ENCODE data around the gene CHODL. TPM values are rescaled to one million over a fixed set of nuclear protein-coding genes. Genes with fewer than 3 reads are reported as not detected.

Gene CHODL
- total RNA-seq, 1 experiment from 2014 or later: 0.44 TPM

GRCh38 chr21:18265944-18266343, 21.3 kb downstream of the CHODL start:
- Histone ChIP-seq H3F3A (ENCODE audit: insufficient read depth, low read depth) (no peaks in the 10 kb centered on the region), H2AFZ (no peak overlapping the region), H3K4me3 (no peak overlapping the region), H3K4me1 (replicated peaks; ENCODE audit: insufficient read depth) (no peaks in the 10 kb centered on the region), H3K27ac (no peak overlapping the region), H3K9me2 (ENCODE audit: insufficient read depth) (no peaks in the 10 kb centered on the region), H3K79me2 (ENCODE audit: low read depth) (no peaks in the 10 kb centered on the region), H3K9me3 (ENCODE audit: insufficient read depth, low read depth) (no peaks in the 10 kb centered on the region), H3K4me2 (no peak overlapping the region), H3K36me3 (ENCODE audit: low read depth) (no peaks in the 10 kb centered on the region), H3K27me3 (ENCODE audit: insufficient read depth, low read depth) (no peaks in the 10 kb centered on the region), H4K20me1 (ENCODE audit: insufficient read depth) (no peaks in the 10 kb centered on the region)
- ChIA-PET CTCF (no interaction called here), POLR2A (ENCODE audit: unreplicated experiment) (no interaction called here)
- TF ChIP-seq, protein P1, sequence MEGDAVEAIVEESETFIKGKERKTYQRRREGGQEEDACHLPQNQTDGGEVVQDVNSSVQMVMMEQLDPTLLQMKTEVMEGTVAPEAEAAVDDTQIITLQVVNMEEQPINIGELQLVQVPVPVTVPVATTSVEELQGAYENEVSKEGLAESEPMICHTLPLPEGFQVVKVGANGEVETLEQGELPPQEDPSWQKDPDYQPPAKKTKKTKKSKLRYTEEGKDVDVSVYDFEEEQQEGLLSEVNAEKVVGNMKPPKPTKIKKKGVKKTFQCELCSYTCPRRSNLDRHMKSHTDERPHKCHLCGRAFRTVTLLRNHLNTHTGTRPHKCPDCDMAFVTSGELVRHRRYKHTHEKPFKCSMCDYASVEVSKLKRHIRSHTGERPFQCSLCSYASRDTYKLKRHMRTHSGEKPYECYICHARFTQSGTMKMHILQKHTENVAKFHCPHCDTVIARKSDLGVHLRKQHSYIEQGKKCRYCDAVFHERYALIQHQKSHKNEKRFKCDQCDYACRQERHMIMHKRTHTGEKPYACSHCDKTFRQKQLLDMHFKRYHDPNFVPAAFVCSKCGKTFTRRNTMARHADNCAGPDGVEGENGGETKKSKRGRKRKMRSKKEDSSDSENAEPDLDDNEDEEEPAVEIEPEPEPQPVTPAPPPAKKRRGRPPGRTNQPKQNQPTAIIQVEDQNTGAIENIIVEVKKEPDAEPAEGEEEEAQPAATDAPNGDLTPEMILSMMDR (conservative IDR thresholded peaks at IDR 0.05): no peak
- TF ChIP-seq EZH2 (IDR thresholded peaks at IDR 0.05; ENCODE audit: low read depth): no peak
- no TSS peak for BruUV-seq (replicated peaks)
- intact Hi-C loops (cut with micrococcal nuclease; ENCODE audit: unreplicated experiment): no loop called here
- DNase-seq: no peak

- no peaks in the 10 kb centered on the region for H3K79me2 ChIP-seq (ENCODE audit: low read depth)
- no TSS peak for BruUV-seq (replicated peaks)
- no peaks in the 10 kb centered on the region for H3K36me3 ChIP-seq (ENCODE audit: low read depth)
- TF ChIP-seq EZH2 (IDR thresholded peaks at IDR 0.05; ENCODE audit: low read depth): no peak
- TF ChIP-seq, protein P1 (conservative IDR thresholded peaks at IDR 0.05): no peak
- H4K20me1 ChIP-seq (ENCODE audit: insufficient read depth): no peaks in the 10 kb centered on the region
- no peak overlapping the region for H2AFZ ChIP-seq
- CTCF ChIA-PET: interaction anchor here (0.9 kb wide), 1 partner anchor 227 kb away, joined by 3 read pairs; no protein-coding TSS in a partner anchor
- no peaks in the 10 kb centered on the region for H3K27me3 ChIP-seq (ENCODE audit: insufficient read depth, low read depth)
- no peak overlapping the region for H3K4me3 ChIP-seq
- H3K9me3 ChIP-seq (ENCODE audit: insufficient read depth, low read depth): no peaks in the 10 kb centered on the region
- H3K9me2 ChIP-seq (ENCODE audit: insufficient read depth): no peaks in the 10 kb centered on the region
- no peaks in the 10 kb centered on the region for H3F3A ChIP-seq (ENCODE audit: insufficient read depth, low read depth)
- H3K4me2 ChIP-seq: no peak overlapping the region
- intact Hi-C loops (cut with micrococcal nuclease; ENCODE audit: unreplicated experiment): no loop called here
- POLR2A ChIA-PET (ENCODE audit: unreplicated experiment): no interaction called here
- H3K4me1 ChIP-seq (replicated peaks; ENCODE audit: insufficient read depth): no peaks in the 10 kb centered on the region
- DNase-seq: no peak
- no peak overlapping the region for H3K27ac ChIP-seq
Measured at GRCh38 chr21:18267496-18267895, 22.9 kb downstream of the CHODL start.

DNA sequence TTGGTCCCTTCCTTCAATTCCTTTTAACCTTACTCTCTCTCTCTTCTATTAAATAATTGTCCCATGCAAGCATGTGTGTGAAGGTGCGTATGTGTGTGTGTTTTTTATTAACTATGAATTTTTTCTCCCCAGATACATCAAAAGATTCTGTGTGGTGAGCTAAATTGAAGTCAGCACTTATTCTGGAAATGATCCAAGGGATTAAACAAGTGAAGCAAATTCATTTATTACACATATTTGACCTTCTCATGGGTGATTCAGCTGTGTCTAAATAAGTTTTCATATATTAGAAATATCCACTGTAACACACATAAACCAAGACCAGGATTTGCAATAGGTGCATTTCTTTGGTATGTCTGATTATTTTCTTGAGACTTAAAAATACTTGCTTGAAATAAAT, 24.3 kb downstream of the CHODL start:
- Histone ChIP-seq H3K4me1 (replicated peaks; ENCODE audit: insufficient read depth) (no peaks in the 10 kb centered on the region), H3K27ac (no peak overlapping the region), H3K27me3 (ENCODE audit: insufficient read depth, low read depth) (no peaks in the 10 kb centered on the region), H2AFZ (no peak overlapping the region), H3K9me3 (ENCODE audit: insufficient read depth, low read depth) (no peaks in the 10 kb centered on the region), H3F3A (ENCODE audit: insufficient read depth, low read depth) (no peaks in the 10 kb centered on the region), H4K20me1 (ENCODE audit: insufficient read depth) (no peaks in the 10 kb centered on the region), H3K9me2 (ENCODE audit: insufficient read depth) (no peaks in the 10 kb centered on the region), H3K79me2 (ENCODE audit: low read depth) (no peaks in the 10 kb centered on the region), H3K4me2 (no peak overlapping the region), H3K36me3 (ENCODE audit: low read depth) (no peaks in the 10 kb centered on the region), H3K4me3 (no peak overlapping the region)
- no peak for TF ChIP-seq EZH2 (IDR thresholded peaks at IDR 0.05; ENCODE audit: low read depth)
- TF ChIP-seq, protein P1 (conservative IDR thresholded peaks at IDR 0.05): no peak
- DNase-seq: no peak
- POLR2A ChIA-PET (ENCODE audit: unreplicated experiment): interaction anchor here (0.7 kb wide), 1 partner anchor 843 kb away, joined by 3 read pairs; no protein-coding TSS in a partner anchor
- no TSS peak for BruUV-seq (replicated peaks)
- CTCF ChIA-PET: interaction anchor here (0.6 kb wide), 1 partner anchor 655 kb away, joined by 3 read pairs; no protein-coding TSS in a partner anchor
- intact Hi-C loops (cut with micrococcal nuclease; ENCODE audit: unreplicated experiment): no loop called here
